ENCODE data around the gene FCRL2. TPM values are rescaled to one million over a fixed set of nuclear protein-coding genes. Genes with fewer than 3 reads are reported as not detected.
A peak's percentile ranks its signal among the peaks of the same experiment; 100 is the strongest.

The FCRL2 gene
- total and polyA plus RNA-seq, 4 donors = 0.22 to 2.3 (median 0.79) TPM

GRCh38 chr1:157734321-157734720 is 42.6 kb downstream of the FCRL2 start:
- no peak overlapping the region for H3K4me3 ChIP-seq
- ATAC-seq (ENCODE audit: insufficient read depth, low FRiP score) (no peak), DNase-seq (peak in 2 of 3 donors; percentile 1 to 10)
- no peaks in the 10 kb centered on the region for H3K4me1 ChIP-seq (ENCODE audit: control insufficient read depth in 5 of 5, insufficient read depth in 5 of 5, low read length in 5 of 5)
- H3K9me3 ChIP-seq (ENCODE audit: control insufficient read depth in 4 of 4, insufficient read depth in 3 of 4, low read length in 3 of 4) = no peaks in the 10 kb centered on the region
- WGBS, 2 donors = 53 to 61% methylated on average over 1 of the region's 1 CpG
- no peak for TF ChIP-seq CTCF (IDR thresholded peaks at IDR 0.05; ENCODE audit: control extremely low read depth, extremely low read depth)
- no peak overlapping the region for H3K27ac ChIP-seq (ENCODE audit: low read depth in 1 of 2, low read length in 1 of 2)
- no peak overlapping the region for H3K9ac ChIP-seq (ENCODE audit: insufficient read depth in 1 of 2, low read length in 2 of 2)
- no peaks in the 10 kb centered on the region for H3K36me3 ChIP-seq (ENCODE audit: control insufficient read depth in 4 of 4, insufficient read depth in 4 of 4, low read length in 4 of 4)
- no peaks in the 10 kb centered on the region for H3K27me3 ChIP-seq (ENCODE audit: control insufficient read depth in 3 of 3, insufficient read depth in 3 of 3, low read length in 2 of 3)

GRCh38 chr1:157732755-157733154 is 44.2 kb downstream of the FCRL2 start:
- no peak for DNase-seq
- no peak for TF ChIP-seq CTCF (IDR thresholded peaks at IDR 0.05; ENCODE audit: control extremely low read depth, extremely low read depth)
- H3K27ac ChIP-seq (ENCODE audit: low read depth in 1 of 2, low read length in 1 of 2) = no peak overlapping the region
- H3K36me3 ChIP-seq (ENCODE audit: control insufficient read depth in 4 of 4, insufficient read depth in 4 of 4, low read length in 4 of 4) = no peaks in the 10 kb centered on the region
- 74 to 86% methylated on average over 3 of the region's 3 CpGs for WGBS, 2 donors
- H3K9me3 ChIP-seq (ENCODE audit: control insufficient read depth in 4 of 4, insufficient read depth in 3 of 4, low read length in 3 of 4) = no peaks in the 10 kb centered on the region
- ATAC-seq (ENCODE audit: insufficient read depth, low FRiP score) = no peak
- no peaks in the 10 kb centered on the region for H3K4me1 ChIP-seq (ENCODE audit: control insufficient read depth in 5 of 5, insufficient read depth in 5 of 5, low read length in 5 of 5)
- H3K9ac ChIP-seq (ENCODE audit: insufficient read depth in 1 of 2, low read length in 2 of 2) = no peak overlapping the region
- no peaks in the 10 kb centered on the region for H3K27me3 ChIP-seq (ENCODE audit: control insufficient read depth in 3 of 3, insufficient read depth in 3 of 3, low read length in 2 of 3)
- no peak overlapping the region for H3K4me3 ChIP-seq

GRCh38 chr1:157725221-157725577 is 51.7 kb downstream of the FCRL2 start:
- ATAC-seq (ENCODE audit: insufficient read depth, low FRiP score) (no peak), DNase-seq (peak in 1 of 3 donors; percentile 6)
- no peak for TF ChIP-seq CTCF (IDR thresholded peaks at IDR 0.05; ENCODE audit: control extremely low read depth, extremely low read depth)
- Histone ChIP-seq H3K36me3 (ENCODE audit: control insufficient read depth in 4 of 4, insufficient read depth in 4 of 4, low read length in 4 of 4) (no peaks in the 10 kb centered on the region), H3K4me3 (no peak overlapping the region), H3K27me3 (ENCODE audit: control insufficient read depth in 3 of 3, insufficient read depth in 3 of 3, low read length in 2 of 3) (no peaks in the 10 kb centered on the region), H3K9ac (ENCODE audit: insufficient read depth in 1 of 2, low read length in 2 of 2) (no peak overlapping the region), H3K27ac (ENCODE audit: low read depth in 1 of 2, low read length in 1 of 2) (no peak overlapping the region), H3K9me3 (ENCODE audit: control insufficient read depth in 4 of 4, insufficient read depth in 3 of 4, low read length in 3 of 4) (peaks cover 0 to 7% (median 3%) of the 10 kb centered on the region in 4 donors), H3K4me1 (ENCODE audit: control insufficient read depth in 5 of 5, insufficient read depth in 5 of 5, low read length in 5 of 5) (no peaks in the 10 kb centered on the region)
- 27 to 53% methylated on average over 2 of the region's 2 CpGs for WGBS, 2 donors

- TF ChIP-seq CTCF (IDR thresholded peaks at IDR 0.05; ENCODE audit: control extremely low read depth, extremely low read depth) = no peak
- ATAC-seq (ENCODE audit: insufficient read depth, low FRiP score) (no peak), DNase-seq (no peak)
- Histone ChIP-seq H3K27me3 (ENCODE audit: control insufficient read depth in 3 of 3, insufficient read depth in 3 of 3, low read length in 2 of 3) (no peaks in the 10 kb centered on the region), H3K36me3 (ENCODE audit: control insufficient read depth in 4 of 4, insufficient read depth in 4 of 4, low read length in 4 of 4) (no peaks in the 10 kb centered on the region), H3K4me1 (ENCODE audit: control insufficient read depth in 5 of 5, insufficient read depth in 5 of 5, low read length in 5 of 5) (no peaks in the 10 kb centered on the region), H3K27ac (ENCODE audit: low read depth in 1 of 2, low read length in 1 of 2) (no peak overlapping the region), H3K9ac (ENCODE audit: insufficient read depth in 1 of 2, low read length in 2 of 2) (no peak overlapping the region), H3K9me3 (ENCODE audit: control insufficient read depth in 4 of 4, insufficient read depth in 3 of 4, low read length in 3 of 4) (peaks cover 0 to 7% (median 3%) of the 10 kb centered on the region in 4 donors), H3K4me3 (no peak overlapping the region)
- WGBS, 2 donors = 77 to 90% methylated on average over 2 of the region's 2 CpGs
Observed at GRCh38 chr1:157724537-157725220, 52.3 kb downstream of the FCRL2 start.

Data from lung (tissue), 12 donors.